ENCODE results near the gene FCRLB.

- TF ChIP-seq CTCF (IDR thresholded peaks at IDR 0.05) (no peak), POLR2A (IDR thresholded peaks at IDR 0.05) (no peak), POLR2AphosphoS5 (IDR thresholded peaks at IDR 0.05) (no peak), EP300 (IDR thresholded peaks at IDR 0.05) (no peak)
These were observed 55.9 kb downstream of the FCRLB start for GRCh38 chr1:161777261-161777660.
